ENCODE data around the gene ZNF587.
"Not testable (repeated sequence)": the region's sequence is repeated elsewhere in the genome, so short reads cannot be mapped to it uniquely, and the experiment has no call there.

DNA sequence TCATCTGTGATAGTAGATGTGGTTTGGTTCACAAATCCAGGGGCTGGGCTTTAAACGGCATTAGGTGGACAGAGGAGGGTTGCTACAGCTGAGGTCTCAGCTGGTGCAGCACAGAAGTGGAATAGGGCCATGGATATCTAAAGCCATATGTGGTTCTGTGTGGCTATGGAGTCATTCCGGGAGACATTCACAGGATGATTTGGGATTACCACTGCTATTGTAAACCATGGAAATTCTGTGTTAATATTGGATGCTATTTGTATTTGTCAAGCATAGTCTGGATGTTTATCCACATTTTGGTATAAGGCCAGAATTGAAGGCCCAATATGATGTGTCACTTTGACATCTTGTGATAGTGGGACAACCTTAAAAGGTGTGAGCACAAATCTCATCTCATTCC is 26.5 kb upstream of the ZNF587 start:
- TF ChIP-seq EZH2 (IDR thresholded peaks at IDR 0.05; ENCODE audit: low read depth, low read length, severe bottlenecking); POLR2A (IDR thresholded peaks at IDR 0.05; ENCODE audit: control extremely low read depth in 1 of 2, low read depth in 2 of 2, low read length in 2 of 2); HDAC2 (IDR thresholded peaks at IDR 0.05; ENCODE audit: borderline replicate concordance in 1 of 2, low read depth in 2 of 2, low read length in 2 of 2); YY1 (IDR thresholded peaks at IDR 0.05; ENCODE audit: low read depth, low read length); CHD2 (IDR thresholded peaks at IDR 0.05; ENCODE audit: low read length); CBX5 (IDR thresholded peaks at IDR 0.05; ENCODE audit: low read depth, low read length): not testable (repeated sequence)
- TF ChIP-seq, protein P1, sequence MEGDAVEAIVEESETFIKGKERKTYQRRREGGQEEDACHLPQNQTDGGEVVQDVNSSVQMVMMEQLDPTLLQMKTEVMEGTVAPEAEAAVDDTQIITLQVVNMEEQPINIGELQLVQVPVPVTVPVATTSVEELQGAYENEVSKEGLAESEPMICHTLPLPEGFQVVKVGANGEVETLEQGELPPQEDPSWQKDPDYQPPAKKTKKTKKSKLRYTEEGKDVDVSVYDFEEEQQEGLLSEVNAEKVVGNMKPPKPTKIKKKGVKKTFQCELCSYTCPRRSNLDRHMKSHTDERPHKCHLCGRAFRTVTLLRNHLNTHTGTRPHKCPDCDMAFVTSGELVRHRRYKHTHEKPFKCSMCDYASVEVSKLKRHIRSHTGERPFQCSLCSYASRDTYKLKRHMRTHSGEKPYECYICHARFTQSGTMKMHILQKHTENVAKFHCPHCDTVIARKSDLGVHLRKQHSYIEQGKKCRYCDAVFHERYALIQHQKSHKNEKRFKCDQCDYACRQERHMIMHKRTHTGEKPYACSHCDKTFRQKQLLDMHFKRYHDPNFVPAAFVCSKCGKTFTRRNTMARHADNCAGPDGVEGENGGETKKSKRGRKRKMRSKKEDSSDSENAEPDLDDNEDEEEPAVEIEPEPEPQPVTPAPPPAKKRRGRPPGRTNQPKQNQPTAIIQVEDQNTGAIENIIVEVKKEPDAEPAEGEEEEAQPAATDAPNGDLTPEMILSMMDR (IDR thresholded peaks at IDR 0.05; ENCODE audit: control extremely low read depth in 1 of 3, insufficient read depth in 1 of 3, low read depth in 1 of 3, low read length in 3 of 3): not testable (repeated sequence)

Measured in H1 (cell line).